Ammon's horn (tissue), 1 donor: ENCODE results near the gene COX6A2.
"Not testable (repeated sequence)": the region's sequence is repeated elsewhere in the genome, so short reads cannot be mapped to it uniquely, and the experiment has no call there.

Experiments used
- DNase-seq: peaks from one replicate; pipeline ENCODE4 v3.0.0-alpha.2; 2016; ENCODE audit warnings: low spot score

Gene COX6A2

GRCh38 chr16:31438414-31438813 lies 10.3 kb upstream of the COX6A2 start:
- DNase-seq, result no peak

DNA sequence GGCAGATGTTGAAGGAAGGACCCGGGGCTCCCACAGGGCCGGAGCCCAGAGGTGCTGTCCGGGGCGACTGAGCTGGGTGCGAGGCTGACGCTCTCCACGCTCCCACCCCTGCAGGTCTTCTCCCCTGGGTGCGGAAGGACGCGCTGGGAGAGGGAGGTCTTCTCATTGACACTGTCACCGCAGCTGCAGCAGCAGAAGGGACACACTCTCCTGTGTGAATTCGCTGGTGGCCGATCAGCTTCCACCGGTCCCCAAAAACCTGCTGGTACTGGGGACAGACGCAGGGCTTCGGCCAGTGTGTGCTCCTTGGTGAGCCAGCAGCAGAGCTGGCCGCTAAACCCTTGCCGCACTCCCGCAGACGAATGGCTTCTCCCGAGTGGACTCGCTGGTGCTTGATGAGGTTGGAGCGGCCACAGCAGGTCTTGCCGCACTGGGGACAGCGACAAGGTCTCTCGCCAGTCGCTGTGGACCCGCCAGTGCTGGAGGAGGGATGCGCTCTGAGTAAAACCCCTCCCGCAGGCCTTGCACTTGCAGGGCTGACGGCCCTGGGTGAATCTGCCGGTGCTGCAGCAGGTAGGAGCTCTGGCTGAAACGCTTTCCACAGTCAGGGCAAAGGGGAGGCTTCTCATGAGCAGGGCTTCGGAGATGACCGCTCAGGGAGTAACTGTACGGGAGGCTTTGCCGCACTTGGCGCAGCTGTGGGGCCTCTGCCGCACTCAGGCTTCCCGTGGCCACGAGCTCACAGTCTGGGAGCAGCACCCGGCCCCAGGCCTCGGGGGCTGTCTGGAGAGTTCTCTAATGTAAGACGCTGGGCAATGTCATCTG lies 8.3 kb upstream of the COX6A2 start:
- DNase-seq, result no peak

- no peak for DNase-seq
These were observed 7.4 kb upstream of the COX6A2 start for GRCh38 chr16:31435341-31436220.

DNA sequence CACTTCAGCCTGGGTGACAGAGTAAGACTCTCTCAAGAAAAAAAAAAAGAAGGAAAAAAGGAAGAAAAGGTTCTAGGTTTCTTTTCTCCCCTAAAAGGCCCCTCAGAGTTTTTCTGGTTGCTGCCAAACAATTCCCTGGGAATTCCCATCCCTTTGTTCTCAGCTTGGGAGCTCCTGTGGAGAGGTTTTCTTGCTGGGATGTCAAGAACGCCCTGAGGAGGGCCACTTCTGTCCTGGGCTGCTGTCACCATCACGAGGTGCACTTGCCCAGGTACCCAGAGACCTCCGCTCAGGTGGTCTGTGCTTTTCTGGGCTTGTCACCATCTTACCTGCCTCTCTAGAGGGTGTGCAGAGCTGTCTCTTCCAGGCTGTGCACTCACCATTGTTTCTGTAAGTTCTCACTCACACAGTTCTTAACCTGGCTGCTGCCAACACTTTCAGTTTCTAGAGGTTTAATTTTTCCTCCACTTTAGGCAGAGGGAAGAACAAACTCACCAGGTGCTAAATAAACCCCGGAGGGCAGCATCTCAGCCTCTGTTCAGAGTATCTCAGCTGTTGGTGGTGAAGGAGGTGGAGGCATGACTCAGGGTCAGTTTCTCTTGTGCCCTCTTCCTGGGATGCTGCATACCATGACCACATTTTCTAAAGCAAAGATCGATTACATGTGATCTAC lies 2.4 kb upstream of the COX6A2 start:
- DNase-seq, result no peak

- DNase-seq, result no peak
These were observed 1.6 kb upstream of the COX6A2 start for GRCh38 chr16:31429796-31430195.

DNA sequence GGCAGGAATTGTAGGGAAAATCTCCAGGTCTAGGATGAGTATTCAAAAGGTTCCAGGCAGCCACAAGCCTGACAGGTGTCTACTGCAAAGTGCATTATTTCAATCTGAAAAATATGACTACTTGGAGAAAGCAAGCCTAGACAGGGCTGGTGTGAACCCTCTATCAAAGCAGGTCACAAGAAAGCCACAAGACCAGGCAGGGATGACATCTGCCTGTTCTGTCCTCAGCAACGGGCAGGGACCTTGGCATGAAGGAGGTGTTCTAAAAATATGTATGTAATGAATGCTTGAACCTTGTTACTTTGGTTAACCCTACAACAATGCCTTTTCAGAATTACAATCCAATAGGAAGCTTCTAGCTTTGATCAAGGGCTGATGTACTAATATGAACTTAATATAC lies 1.2 kb upstream of the COX6A2 start:
- DNase-seq, result no peak

GRCh38 chr16:31428638-31429247 lies 583 bp upstream of the COX6A2 start:
- no peak for DNase-seq

DNA sequence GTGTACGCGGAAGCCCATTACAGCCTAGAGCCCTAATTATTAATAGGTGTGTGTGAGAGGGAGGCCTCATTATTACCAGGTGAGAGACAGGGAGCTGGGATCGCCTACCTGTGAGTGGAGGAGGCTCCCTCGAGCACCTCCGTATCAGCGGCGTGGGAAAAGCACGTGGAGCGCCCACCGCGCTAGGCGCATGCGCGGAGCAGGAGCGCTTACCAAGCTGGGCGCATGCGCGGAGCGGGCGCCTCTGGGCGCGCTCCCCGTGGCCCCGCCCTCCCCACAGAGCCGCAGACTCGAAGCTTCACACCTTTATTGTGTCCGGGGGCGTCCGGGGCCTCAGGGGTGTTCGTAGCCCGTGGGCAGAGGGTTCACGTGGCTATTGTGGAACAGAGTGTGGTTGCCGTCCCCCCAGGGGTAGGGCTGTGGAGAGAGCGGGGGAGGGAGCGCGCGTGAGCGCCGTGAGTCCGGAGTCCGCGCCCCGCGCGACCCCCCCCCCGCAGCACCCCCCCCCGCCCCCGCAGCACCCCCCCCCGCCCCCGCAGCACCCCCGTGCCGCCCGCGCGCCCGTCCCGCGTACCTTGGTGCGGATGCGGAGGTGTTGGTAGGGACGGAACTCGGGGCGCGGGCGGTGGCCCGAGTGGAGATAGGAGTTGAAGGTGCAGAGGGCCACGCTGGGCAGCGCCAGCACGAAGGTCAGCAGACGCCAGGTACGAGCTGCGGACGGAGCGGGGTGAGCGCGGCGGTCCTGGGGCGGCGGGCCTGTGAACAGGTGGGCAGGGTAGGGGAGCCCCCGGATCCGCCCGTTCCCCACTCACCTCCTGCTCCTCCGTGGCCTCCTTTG lies 500 bp downstream of the COX6A2 start:
- DNase-seq, result peak; percentile 62

DNA sequence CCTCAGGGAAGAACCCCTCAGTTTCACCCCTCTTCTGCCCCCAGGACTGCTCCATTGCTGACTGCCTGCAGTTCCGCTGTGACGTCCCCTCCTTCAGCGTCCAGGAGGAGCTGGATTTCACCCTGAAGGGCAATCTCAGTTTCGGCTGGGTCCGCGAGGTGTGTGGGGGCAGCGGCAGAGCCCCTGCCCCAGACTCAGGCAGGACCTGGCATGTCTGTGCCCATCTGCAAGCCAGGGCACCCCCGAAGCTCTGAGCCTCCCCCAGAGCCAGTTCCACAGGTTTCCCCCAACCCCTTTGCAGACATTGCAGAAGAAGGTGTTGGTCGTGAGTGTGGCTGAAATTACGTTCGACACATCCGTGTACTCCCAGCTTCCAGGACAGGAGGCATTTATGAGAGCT lies 4.4 kb downstream of the COX6A2 start:
- DNase-seq, result no peak

DNA sequence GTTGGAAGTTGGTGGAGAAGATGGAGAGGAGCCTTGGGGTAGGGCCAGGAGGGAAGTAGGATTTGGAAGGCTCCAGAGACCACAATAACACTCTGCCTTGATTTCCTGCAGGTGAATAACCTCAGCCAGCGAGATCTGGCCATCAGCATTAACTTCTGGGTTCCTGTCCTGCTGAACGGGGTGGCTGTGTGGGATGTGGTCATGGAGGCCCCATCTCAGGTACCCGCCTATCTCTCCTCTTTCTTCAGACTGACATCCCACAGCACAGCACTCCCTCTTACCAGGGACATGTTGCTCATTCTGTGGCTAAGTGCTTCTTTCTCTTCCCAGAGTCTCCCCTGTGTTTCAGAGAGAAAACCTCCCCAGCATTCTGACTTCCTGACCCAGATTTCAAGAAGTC lies 4.9 kb downstream of the COX6A2 start:
- no peak for DNase-seq

GRCh38 chr16:31421587-31421986 lies 6.6 kb downstream of the COX6A2 start:
- DNase-seq, result no peak

DNA sequence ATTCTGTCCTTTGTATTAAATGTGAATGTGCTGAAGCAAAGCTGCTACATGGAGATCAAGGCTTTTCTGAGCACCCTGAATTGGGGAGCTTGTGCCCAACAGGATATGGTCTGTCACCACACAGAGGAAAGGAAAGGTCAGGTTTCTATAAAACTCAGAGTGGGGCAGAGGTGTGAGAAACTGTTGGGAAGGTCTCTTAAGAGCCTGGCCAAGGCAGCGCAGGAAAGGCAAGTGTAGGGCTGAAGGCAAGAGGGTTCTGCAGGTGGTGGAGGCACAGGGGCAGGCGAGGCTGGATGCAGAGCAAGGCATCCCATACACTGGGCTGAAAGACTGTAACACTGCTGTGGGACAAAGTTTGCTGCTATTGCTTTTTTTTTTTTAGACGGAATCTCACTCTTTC lies 8.1 kb downstream of the COX6A2 start:
- DNase-seq, result no peak

DNA sequence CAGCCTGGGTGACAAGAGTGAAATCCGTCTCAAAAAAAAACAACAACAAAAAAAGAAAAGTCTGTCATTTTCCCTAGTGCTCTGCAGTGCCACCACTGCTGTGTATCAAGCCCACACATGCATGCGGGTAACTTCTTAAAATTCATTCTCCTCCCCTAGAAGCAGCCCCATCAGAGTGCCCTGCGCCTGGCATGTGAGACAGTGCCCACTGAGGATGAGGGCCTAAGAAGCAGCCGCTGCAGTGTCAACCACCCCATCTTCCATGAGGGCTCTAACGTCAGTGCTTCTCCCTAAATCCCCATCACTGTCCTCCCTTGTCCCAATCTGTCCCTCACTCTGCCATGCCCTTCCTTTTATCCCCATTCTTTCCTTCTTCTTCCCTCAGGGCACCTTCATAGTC lies 10.2 kb downstream of the COX6A2 start:
- no peak for DNase-seq

DNA sequence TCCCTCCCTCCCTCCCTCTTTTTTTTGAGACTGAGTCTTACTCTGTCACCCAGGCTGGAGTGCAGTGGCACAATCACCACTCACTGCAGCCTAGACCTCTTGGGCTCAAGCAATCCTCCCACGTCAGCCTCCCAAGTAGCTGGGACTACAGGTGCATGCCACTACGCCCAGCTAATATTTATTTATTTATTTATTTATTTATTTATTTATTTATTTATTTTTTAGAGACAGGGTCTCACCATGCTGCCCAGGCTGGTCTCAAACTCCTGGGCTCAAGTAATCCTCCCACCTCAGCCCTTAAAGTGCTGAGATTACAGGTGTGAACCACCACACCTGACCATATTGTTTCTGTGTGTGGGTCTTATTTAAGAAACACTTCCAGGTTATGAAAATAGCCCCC lies 11.1 kb downstream of the COX6A2 start:
- not testable (repeated sequence) for DNase-seq

DNA sequence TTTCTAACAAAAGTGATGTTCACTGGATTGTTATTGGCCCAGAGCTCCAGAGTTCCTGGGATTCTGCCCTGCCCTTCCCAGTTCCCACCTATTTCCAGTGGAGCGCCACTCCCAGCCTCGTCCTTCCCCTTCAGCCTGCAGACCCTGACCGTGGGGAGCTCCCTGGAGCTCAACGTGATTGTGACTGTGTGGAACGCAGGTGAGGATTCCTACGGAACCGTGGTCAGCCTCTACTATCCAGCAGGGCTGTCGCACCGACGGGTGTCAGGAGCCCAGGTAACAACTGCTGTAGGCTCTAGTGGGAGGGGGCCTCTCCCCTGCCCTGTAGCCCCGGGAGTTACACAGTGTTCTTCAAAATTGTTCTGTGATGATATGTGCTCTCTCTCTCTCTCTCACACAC lies 11.8 kb downstream of the COX6A2 start:
- no peak for DNase-seq

DNA sequence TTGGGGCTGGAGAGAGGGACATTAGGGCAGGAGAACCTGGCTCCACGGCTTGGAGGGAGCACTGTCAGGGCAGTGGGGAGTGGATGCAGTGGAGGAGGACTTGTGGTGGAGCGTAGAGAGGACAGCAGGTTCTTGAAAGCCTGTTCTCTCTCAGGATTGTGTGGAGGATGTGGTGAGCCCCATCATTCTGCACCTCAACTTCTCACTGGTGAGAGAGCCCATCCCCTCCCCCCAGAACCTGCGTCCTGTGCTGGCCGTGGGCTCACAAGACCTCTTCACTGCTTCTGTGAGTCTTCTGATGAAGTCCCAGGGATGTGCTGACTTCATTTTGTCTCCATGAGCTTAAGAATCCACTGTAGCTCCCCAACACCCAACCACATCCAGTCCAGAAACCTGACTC lies 13.5 kb downstream of the COX6A2 start:
- DNase-seq, result no peak

DNA sequence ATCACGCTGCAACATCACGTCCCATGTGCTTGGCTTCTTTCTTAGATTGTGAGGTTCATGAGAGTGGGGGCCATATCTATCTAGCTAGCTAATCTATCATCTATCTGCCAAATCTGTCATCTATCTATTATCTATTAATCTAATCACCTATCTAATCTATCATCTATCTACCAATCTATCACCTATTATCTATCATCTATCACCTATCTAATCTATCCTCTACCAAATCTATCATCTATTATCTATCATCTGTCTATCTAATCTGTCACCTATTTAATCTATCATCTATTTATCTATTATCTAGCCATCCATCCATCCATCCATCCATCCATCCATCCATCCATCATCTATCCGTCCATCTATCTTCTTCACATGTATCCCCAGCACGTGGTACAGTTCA lies 14.2 kb downstream of the COX6A2 start:
- no peak for DNase-seq

- DNase-seq, result no peak
These were observed 14.8 kb downstream of the COX6A2 start for GRCh38 chr16:31413381-31413780.

DNA sequence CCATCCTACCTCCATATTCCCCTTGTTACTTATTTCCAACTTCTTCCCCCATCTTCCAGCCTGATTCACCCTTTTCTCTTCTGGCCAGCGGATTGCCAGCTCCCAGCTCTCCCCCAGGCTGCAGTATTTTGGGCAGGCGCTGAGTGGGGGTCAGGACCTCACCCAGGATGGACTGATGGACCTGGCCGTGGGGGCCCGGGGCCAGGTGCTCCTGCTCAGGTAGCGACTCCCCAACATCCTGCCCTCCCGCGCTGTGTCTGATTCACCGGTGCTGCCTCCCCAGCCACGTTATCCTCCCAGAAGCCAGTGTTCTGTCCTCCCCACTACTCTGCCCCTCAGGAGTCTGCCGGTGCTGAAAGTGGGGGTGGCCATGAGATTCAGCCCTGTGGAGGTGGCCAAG lies 15.4 kb downstream of the COX6A2 start:
- no peak for DNase-seq

DNA sequence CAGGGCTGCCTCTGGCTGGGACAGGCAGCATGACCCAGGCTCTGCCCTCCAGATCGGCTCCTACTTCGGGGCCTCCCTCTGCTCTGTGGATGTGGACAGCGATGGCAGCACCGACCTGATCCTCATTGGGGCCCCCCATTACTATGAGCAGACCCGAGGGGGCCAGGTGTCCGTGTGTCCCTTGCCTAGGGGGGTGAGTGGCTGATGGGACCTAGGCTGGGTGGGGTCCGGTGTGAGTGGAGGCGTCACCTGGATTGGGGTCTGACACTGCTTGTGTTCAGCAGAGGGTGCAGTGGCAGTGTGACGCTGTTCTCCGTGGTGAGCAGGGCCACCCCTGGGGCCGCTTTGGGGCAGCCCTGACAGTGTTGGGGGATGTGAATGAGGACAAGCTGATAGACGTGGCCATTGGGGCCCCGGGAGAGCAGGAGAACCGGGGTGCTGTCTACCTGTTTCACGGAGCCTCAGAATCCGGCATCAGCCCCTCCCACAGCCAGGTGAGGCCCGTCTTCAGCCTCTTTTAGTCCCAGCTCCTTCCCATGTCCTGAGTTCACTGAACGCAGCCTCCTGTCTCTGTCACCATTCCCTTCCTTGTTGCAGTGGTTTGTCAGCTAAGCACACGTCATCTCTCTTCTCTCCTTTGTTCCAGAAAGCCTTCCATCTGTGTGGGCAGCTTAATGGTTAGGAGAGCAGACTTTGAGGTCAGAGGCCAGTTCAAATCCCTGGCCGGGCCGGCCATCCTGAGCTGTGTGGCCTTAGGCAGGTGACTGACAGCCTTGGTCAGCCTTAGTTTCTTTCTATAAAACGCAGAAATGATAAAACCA lies 16.9 kb downstream of the COX6A2 start:
- DNase-seq, result no peak
